GM11168 (cell line): Measurements from ENCODE around the gene NUDT21.
"Not testable (repeated sequence)": the region's sequence is repeated elsewhere in the genome, so short reads cannot be mapped to it uniquely, and the experiment has no call there.

ENCODE experiments used
- in situ Hi-C: fragments of 300-500 bp; cut with MboI; formaldehyde crosslinking; loops from one replicate; pipeline ENCODE4 v1.12.0; 2022; ENCODE audit warnings: low sequenced_read_pairs; ENCODE audit not compliant: unreplicated experiment

Gene NUDT21

DNA sequence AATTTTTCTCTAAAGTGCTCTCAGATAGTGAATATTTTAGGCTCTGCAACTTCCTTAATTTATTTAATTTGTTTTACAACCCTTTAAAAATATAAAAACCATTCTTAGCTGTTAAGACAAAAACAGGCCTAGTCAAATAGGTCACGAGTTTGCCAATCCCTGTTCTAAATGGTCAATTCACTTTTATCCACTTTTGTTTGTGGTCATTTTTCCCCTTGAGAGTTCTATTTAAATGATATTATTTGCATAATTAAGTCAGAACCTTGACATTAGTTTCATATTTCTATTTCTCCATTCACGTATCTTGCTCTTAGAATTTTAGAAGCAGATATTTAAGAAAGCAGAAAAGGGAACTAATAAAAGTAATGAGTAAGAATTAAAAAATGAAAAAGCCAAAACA lies 29.8 kb downstream of the NUDT21 start:
- in situ Hi-C loops, result no loop called here

DNA sequence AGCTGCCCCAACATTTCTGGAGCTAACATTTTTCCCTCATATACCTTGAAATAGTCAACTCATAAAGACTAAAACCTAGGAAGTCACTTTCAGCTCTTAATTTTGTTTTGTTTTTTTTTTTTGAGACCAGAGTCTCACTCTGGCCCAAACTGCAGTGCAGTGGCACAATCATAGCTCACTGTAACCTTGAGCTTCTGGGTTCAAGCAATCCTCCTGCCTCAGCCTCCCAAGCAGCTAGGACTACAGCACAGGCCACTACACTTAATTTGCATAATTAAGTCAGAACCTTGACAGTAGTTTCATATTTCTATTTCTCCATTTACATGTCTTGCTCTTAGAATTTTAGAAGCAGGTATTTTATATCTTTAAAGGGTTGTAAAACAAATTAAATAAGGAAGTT lies 30.5 kb downstream of the NUDT21 start:
- in situ Hi-C loops, result no loop called here

DNA sequence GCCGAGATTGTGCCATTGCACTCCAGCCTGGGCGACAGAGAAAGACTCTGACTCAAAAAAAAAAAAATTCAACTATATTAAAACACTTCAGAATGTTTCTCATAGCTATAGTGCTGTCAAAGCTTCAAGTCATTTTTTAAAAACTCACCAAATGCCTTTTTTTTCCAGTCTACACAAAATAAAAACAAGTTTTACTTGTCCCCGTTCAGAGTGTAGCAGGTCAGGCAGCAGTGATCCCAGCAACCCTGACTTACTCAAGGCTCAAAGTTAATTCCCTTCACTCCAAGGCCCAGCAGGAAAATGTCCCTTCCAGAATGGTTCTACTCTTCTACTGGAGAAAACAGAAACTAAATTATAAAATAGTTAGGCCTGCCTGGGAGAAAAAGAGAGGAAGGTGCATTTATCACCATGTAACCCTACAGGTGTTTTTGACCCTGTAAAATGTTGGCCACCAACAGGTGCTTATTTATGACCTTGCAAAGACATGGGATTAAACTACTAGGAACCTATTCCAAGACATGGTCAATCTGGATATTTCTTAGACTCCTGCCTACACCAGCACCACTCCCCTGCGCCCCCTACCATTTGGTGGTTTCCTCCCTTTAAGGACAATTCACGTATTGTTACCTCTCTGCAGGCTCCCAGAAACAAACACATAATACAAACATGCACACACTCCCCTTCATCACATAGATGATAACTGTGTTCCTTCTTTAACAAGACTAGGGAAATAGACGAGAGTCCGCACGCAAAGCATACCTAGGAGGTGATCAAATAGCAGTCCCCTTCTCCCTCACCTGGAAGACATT lies 31.2 kb downstream of the NUDT21 start:
- in situ Hi-C loops, result no loop called here

DNA sequence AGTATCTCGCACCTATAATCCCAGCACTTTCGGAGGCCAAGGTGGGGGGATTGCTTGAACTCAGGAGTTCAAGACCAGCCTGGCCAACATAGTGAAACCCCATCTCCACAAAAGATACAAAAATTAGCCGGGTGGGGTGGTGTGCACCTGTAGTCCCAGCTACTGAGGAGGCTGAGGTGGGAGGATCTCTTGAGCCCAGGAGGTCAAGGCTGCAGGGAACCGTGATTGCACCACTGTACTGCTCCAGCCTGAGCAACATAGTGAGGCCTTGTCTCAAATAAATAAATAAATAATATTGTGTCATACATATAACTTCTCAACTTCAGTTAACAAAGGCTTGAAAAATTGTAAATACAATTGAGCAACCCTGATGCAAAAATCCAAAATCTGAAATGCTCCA lies 34.0 kb downstream of the NUDT21 start:
- in situ Hi-C loops, result no loop called here

DNA sequence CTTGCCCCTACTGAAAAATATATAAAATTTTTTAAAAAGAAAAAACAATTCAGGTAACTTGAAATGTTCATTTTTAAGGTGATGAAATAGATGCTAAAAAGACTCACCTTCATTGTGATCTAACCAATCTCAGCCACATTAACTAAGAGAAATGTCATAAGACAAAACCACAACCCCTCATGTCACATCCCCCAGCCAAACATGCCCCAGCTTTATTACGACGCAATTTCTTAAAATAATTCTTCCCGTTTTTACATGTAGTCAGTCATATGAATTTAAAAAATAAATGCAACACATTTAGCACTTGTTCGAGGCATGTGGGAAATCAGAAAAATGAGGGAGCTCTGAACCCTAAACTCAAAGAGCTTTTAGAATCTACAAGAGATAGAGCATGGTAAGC lies 35.3 kb downstream of the NUDT21 start:
- in situ Hi-C loops, result no loop called here

DNA sequence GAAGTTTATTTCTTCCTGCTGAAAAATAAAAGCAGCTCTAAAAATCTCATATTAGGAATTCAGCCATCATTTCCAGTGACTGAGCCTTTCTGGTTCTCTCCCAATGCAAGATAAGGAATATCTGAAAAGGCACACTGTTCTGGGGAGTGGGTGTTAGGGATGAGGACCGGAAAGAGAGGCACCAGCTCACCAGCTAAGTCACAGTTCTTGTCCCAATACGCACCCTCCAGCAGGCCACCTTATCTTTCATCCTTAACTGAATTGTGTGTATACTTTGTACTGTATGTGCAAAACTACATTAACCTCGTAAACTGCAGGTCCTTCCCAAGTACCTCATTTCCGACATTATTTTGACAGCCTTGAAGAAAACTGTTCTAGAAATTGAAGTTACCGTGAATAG lies 36.8 kb downstream of the NUDT21 start:
- in situ Hi-C loops, result no loop called here

DNA sequence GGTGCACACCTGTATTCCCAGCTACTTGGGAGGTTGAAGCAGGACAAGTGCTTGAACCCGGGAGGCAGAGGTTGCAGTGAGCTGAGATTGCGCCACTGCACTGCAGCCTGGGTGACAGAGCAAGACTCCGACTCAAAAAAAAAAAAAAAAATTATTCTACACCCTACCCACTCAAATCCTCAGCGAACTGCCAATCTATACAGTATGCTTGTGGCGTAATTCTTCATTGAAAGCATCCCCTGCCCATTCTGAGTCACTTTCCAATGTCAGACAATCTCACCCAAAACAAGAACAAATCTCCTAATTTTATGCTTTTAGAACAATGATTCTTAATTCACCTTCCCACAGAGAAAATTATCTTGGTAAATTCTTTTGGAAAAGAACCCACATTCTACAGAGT lies 37.8 kb downstream of the NUDT21 start:
- in situ Hi-C loops, result no loop called here

DNA sequence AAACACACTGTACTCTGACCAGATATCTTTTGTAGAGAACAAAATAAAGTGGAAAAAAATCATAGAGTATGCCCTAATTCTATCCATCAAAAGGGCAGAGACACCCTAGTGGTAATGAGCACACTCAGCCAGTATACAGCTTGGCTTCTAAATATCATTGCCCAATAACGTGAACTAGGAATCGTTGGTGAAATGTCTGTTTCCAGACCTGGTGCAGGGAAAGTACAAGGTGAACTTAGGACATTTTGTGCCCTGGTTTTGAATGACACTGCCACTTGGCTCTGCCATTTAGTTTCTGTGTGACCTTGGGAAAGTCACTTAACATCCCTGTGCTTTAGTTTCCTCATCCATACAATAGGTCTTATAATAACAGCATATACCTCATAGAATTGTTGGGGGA lies 39.5 kb downstream of the NUDT21 start:
- in situ Hi-C loops, result no loop called here

DNA sequence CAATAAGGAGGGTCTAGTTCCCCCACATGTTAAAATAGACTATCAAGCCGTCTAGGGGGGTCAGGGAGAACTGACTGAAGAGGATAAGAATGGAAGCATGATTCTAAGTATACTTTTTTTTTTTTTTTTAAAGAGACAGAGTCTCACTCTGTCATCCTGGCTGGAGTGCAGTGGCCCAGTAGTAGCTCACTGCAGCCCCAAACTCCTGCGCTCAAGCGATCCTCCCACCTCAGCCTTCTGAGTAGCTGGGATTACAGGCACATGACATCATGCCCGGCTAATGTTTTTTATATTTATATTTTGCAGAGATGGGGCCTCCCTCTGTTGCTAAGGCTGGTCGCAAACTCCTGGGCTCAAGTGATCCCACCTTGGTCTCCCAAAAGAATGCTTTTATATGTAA lies 40.0 kb downstream of the NUDT21 start:
- in situ Hi-C loops, result no loop called here

DNA sequence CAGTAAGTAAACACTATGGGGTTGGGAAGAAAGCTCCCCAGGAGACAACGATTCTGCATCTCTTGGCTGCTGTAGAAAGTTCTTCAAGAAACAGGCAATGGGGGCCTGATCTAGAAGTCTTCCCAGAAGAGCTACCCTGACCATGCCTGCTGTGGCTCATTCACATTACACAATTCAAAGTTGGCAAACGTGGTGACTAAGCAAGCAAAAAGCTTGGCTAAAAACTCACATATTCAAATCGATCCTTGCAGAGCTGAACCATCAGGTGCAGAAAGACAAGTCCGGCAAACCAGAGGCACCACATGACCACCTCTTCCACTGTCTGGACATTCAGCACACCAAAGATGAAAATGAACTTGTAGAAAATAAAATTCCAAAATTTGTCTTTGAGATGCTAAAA lies 41.9 kb downstream of the NUDT21 start:
- in situ Hi-C loops, result no loop called here

DNA sequence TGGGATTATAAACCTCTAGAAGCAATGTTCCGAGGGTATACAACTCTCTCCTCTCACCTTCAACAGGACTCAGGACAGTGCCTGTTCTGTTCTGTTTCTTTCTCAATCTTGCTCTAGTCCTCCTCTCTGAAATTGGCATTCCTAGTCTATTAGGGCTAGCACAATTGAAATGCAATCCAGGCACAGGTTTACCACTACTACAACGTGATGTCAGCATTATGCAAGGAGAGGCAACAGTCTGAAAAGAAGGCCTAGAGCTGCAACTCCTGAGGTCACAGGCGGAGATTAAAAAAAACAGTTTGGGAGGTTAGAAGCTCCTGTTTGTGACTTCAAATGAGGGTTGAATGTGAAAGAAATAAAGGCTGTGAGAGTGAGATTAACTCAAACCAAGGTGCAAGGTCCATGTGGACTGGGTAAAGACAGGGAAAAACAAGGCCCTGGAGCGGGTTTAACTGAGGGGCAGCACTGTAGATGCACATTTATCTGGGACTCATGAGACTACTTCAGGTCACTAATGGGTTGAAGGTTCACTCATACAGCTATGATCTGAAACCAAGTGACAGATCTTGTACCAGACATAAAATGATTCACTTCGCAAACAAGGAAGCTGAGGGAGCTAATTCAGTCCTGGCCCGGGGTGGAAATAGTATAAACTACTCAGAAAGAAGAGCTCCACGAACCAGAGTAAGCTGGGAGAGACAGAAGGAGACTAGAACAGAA lies 42.6 kb downstream of the NUDT21 start:
- in situ Hi-C loops, result no loop called here

DNA sequence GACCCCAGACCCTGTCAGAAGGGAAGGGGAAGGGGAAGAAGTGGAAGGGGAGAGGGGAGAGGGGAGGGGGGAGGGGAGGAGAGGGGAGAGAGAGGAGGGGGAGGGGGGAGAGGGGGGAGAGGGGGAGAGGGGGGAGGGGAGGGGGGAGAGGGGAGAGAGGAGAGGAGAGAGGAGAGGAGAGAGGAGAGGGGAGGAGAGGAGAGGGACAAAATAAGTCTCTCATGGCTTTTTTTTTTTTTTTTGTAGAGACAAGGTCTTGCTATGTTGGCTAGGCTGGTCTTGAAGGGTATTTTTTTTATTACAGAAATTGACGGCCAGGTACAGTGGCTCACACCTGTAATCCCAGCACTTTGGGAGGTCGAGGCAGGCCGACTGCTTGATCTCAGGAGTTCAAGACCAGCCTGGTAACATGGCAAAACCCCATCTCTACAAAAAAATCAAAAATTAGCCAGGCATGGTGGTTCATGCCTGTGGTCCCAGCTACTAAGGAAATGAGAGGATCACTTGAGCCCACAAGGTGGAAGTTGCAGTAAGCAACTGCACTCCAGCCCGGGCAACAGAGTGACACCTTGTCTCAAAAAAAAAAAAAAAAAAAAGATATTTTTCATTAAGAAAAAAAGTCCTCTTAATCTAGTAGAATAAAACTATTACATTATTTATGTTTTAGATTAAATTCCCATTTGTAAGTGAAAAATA lies 45.0 kb downstream of the NUDT21 start:
- in situ Hi-C loops, result no loop called here

DNA sequence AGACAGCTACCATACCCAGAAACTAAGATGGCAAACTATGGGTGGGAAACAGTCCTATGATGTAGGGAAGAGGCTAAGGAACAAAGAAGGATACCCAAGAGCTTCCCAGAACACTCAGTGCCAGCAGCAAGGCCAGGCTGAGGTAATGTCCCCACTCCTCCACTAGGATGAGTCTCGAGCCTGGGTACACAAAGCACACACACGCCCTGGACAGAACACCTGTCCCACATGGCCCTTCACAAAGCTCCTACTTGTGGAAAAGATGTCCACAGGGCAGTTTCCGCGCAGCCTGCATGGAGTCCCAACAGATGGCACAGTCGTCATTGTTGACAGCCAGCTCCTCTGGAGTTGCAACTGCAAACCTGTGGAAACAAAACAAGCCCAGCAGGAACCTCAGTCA lies 49.6 kb downstream of the NUDT21 start:
- in situ Hi-C loops, result no loop called here

DNA sequence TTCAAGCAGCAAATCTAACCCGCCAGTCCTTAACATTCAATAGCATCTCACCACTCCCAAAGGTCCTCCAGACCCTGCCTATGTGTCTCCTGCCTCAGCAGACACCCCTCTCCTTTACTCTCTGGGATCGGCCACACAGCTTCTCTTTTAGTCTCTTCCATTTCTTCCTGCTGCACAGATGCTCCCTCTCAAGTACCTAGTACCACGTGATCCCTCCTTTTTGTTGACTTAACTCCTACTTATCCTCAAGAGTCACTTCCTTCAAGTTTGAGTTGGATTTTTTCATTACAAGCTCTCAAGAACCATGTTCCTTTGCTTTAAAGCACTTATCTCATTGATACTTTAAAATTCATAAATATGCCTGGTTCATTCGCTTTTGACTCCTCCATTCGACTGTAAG lies 50.7 kb downstream of the NUDT21 start:
- in situ Hi-C loops, result no loop called here

DNA sequence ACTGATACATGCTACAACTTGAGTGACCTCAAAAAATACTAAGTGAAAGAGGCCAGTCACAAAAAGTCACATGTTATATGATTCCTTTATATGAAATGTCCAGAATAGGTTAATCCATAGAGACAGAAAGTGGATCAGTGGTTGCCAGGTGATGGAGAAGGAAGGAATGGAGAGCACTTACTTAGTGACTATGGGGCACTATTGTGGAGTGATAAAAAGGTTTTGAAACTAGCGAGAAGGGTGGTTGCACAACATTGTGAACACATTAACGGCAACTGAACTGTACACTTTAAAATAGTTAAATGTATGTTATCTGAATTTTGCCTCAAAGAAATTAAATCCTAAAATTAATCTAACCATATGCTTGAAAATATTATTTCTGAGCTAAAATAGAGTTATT lies 51.6 kb downstream of the NUDT21 start:
- in situ Hi-C loops, result no loop called here

DNA sequence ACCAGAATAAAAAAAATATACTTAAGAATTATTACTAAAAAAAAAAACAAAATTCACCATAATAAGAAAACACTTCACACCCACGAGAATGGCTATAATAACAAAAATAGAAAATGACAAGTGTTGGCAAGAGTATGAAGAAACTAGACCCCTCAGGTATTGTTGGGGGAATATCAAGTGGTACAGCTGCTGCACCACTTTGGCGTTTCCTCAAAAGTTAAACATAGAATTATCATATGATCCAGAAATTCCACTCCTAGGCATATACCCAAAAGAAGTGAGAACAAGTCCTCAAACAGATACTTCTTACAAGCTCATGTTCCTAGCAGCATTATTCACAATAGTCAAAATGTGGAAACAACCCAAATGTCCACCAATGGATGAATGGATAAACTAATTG lies 52.1 kb downstream of the NUDT21 start:
- in situ Hi-C loops, result no loop called here

DNA sequence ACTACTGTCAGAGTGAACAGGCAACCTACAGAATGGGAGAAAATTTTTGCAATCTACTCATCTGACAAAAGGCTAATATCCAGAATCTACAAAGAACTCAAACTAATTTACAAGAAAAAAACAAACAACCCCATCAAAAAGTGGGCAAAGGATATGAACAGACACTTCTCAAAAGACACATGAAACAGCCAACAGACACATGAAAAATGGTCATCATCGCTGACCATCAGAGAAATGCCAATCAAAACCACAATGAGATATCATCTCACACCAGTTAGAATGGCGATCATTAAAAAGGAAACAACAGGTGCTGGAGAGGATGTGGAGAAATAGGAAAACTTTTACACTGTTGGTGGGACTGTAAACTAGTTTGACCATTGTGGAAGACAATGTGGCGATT lies 54.4 kb downstream of the NUDT21 start:
- in situ Hi-C loops, result not testable (repeated sequence)

DNA sequence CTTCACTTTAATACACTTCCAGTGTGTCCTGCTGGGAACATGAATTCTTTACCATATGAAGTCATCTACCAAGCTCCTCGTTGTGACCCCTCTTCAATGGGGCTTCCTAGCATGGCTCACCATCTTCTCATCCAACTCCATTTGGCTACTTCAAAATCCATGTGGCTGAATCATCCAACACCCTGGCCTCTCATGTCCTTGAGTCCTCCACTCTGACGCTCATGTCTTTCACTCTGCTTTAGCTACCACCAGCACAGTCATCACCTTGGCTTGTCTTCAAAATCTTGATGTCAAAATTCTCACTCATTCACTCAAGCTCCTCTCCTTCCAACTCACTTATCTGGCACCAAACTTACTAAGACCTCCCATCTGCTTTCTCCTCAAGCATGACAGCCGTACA lies 61.6 kb downstream of the NUDT21 start:
- in situ Hi-C loops, result no loop called here

DNA sequence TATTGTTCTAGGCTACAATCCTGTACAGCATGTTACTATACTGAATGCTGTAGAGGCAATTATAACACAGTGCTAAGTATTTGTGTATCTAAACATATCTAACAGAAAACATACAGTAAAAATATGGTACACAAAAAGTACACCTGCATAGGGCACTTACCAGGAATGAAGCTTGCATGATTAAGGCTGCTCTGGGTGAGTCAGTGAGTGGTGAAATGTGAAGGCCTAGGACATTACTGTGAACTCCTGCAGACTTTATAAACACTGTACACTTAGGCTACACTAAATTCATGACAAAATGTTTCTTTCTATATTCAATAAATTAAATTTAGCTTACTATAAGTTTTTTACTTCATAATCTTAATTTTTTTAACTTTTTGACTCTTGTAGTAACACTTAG lies 62.9 kb downstream of the NUDT21 start:
- in situ Hi-C loops, result no loop called here

DNA sequence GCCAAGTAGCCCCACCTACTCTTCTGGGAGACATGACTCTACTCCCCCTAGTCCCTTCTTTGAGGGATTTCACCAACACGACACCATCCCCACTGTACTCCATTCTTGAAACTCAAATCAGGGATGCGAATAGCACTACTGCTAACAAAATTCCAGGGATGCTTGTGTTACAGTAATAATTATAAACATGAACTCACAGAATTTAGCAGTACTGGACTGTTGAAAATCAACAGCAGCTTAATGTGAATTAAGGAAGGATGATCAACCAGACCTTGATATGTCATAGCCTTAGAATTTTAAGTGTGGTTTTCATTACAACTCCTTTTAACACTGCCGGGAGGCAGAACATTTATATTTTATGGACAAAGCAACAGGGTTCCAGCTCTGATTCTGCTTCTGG lies 63.7 kb downstream of the NUDT21 start:
- in situ Hi-C loops, result no loop called here

DNA sequence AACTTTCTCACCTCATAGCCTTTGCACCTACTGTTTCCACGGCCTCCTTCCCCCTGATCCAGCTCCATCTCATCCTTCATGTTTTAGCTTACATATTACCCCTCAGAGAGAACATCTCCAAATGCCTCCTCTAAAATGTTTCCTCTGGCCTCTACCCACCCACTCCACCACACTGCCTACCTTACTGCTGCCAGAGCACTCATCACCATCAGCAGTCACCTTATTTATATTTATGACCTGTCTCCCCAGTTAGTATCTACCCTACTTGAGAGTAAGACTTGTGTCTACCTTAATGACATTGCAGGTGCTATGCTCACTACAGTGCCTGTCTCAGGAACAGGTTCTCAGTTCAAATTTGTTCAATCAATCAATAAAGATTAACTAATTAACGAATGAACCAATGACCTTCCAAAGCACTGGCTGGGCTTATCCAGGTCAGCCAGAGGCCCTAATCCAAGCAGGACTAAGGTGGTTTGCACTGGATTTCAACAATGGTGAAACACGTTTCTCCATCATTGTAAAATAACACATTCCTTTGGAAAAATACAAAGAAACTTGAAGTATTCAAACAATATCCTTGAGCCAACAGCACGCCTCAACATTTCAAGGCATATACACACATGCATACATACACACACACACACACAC lies 66.9 kb downstream of the NUDT21 start:
- in situ Hi-C loops, result no loop called here
